ENCODE data around the gene ARG1.

DNA sequence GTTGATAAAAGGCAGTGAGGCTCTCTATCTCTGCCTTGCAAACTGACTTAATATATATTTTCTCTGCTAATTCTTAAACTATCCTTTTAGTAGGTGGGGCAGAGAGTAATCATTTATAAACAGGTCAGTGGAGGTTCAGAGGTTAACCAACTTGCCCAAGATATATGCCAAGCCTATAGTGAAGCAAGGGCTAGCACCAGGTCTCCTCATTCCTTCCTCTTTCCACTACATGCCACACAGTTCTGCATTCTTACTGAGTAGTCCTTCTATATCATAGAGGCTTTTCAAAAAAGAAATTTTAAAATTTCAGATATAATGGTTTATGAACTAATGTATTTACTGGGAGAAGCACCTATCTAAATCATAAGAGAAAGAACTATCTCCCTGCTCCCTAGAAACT lies 8.5 kb downstream of the ARG1 start:
- TF ChIP-seq, protein P1, sequence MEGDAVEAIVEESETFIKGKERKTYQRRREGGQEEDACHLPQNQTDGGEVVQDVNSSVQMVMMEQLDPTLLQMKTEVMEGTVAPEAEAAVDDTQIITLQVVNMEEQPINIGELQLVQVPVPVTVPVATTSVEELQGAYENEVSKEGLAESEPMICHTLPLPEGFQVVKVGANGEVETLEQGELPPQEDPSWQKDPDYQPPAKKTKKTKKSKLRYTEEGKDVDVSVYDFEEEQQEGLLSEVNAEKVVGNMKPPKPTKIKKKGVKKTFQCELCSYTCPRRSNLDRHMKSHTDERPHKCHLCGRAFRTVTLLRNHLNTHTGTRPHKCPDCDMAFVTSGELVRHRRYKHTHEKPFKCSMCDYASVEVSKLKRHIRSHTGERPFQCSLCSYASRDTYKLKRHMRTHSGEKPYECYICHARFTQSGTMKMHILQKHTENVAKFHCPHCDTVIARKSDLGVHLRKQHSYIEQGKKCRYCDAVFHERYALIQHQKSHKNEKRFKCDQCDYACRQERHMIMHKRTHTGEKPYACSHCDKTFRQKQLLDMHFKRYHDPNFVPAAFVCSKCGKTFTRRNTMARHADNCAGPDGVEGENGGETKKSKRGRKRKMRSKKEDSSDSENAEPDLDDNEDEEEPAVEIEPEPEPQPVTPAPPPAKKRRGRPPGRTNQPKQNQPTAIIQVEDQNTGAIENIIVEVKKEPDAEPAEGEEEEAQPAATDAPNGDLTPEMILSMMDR (IDR thresholded peaks at IDR 0.05), result no peak
- TF ChIP-seq POLR2A (IDR thresholded peaks at IDR 0.05), result no peak

All from thyroid gland (tissue), 4 donors.